ENCODE measurements around the gene PBXIP1.

DNA sequence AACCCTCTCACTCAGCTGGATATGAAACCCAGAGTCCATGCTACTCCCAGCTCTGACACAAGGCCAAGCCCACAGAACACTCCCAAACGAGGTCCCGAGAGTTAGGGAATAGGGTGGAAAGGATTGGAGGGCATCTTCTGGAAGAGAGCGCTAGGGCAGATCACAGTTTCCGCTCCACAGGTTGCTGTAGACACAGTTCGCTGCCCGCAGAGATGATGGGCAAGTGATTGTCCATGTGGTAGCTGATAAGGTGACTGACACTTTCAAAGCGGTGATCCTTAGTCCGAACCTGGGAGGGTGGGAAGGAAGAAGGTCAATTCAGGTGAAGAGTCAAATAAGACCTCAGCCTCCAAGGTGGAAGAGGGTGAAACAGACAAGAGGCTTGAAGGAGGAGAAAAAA is 7.7 kb upstream of the PBXIP1 start:
- TF ChIP-seq ZFP3 (CRISPR knock-in tag; IDR thresholded peaks at IDR 0.05) (no peak), ZC3H10 (CRISPR knock-in tag; IDR thresholded peaks at IDR 0.05) (no peak), ZNF565 (CRISPR knock-in tag; conservative IDR thresholded peaks at IDR 0.05; ENCODE audit: low read depth) (no peak), SNAI2 (CRISPR knock-in tag; IDR thresholded peaks at IDR 0.05) (no peak), TOX (CRISPR knock-in tag; IDR thresholded peaks at IDR 0.05; ENCODE audit: borderline replicate concordance) (no peak), ZFP30 (CRISPR knock-in tag; IDR thresholded peaks at IDR 0.05) (no peak)
- TF ChIP-seq, protein P1, sequence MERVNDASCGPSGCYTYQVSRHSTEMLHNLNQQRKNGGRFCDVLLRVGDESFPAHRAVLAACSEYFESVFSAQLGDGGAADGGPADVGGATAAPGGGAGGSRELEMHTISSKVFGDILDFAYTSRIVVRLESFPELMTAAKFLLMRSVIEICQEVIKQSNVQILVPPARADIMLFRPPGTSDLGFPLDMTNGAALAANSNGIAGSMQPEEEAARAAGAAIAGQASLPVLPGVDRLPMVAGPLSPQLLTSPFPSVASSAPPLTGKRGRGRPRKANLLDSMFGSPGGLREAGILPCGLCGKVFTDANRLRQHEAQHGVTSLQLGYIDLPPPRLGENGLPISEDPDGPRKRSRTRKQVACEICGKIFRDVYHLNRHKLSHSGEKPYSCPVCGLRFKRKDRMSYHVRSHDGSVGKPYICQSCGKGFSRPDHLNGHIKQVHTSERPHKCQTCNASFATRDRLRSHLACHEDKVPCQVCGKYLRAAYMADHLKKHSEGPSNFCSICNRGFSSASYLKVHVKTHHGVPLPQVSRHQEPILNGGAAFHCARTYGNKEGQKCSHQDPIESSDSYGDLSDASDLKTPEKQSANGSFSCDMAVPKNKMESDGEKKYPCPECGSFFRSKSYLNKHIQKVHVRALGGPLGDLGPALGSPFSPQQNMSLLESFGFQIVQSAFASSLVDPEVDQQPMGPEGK (CRISPR knock-in tag; IDR thresholded peaks at IDR 0.05; ENCODE audit: borderline replicate concordance): no peak

Measured in SK-N-SH treated with all-trans-retinoic acid at 6 μM for 48 hours (cell line).